ENCODE measurements around the gene NEUROG1.

DNA sequence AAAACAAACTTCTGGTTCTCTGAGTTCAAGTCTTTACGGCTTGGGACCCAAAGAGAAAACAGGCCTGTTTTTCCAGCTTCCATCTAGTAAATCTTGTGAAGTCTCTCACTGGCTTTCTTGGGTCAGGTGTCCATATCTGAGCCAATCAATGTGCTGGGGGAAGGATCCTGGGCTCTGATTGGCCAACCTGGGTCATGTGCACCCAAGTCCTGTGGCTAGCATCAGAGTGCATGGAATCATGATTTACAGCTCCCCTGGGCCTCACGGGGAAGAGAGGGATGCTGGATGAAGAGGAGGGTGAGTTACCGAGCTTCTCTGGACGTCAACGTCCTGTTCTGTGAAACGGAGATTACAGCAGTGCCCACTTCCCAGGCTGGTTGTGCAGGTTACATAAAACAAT lies 23.6 kb upstream of the NEUROG1 start:
- no peak for TF ChIP-seq POLR2A (IDR thresholded peaks at IDR 0.05)
- TF ChIP-seq, protein P1, sequence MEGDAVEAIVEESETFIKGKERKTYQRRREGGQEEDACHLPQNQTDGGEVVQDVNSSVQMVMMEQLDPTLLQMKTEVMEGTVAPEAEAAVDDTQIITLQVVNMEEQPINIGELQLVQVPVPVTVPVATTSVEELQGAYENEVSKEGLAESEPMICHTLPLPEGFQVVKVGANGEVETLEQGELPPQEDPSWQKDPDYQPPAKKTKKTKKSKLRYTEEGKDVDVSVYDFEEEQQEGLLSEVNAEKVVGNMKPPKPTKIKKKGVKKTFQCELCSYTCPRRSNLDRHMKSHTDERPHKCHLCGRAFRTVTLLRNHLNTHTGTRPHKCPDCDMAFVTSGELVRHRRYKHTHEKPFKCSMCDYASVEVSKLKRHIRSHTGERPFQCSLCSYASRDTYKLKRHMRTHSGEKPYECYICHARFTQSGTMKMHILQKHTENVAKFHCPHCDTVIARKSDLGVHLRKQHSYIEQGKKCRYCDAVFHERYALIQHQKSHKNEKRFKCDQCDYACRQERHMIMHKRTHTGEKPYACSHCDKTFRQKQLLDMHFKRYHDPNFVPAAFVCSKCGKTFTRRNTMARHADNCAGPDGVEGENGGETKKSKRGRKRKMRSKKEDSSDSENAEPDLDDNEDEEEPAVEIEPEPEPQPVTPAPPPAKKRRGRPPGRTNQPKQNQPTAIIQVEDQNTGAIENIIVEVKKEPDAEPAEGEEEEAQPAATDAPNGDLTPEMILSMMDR (IDR thresholded peaks at IDR 0.05) = no peak
- no peak for TF ChIP-seq EP300 (IDR thresholded peaks at IDR 0.05)

Measured in tibial nerve (tissue), 4 donors.